Adrenal gland (tissue), 5 donors: ENCODE results near the gene PTPRN2.

Source experiments
- POLR2A ChIP-seq, 2 donors: fragments of 450-650 bp; IDR thresholded peaks; one replicate each; pipeline ENCODE4 v1.6.1; 2017; ENCODE audit warnings: antibody characterized with exemption in 2 of 2, mild to moderate bottlenecking in 2 of 2, moderate library complexity in 1 of 2
- TF ChIP-seq, protein P1 (sequence below), 6 experiments: fragments of 450-650 bp in 4 of 6; fragments of 200-600 bp in 2 of 6; sonication (generic) in 1 of 6; IDR thresholded peaks; 1 replicate in 5 of 6; 2 replicates in 1 of 6; pipeline versions ENCODE4 v1.5.1 to v1.8.0; 2016 to 2021; ENCODE audit warnings: antibody characterized with exemption in 6 of 6, mild to moderate bottlenecking in 2 of 6, moderate library complexity in 1 of 6
- donor health status: DM: no; HTN: no; CAD: no.

GRCh38 chr7:158393926-158394625 is 193.5 kb downstream of the PTPRN2 start:
- no peak for TF ChIP-seq POLR2A (IDR thresholded peaks at IDR 0.05)
- TF ChIP-seq, protein P1, sequence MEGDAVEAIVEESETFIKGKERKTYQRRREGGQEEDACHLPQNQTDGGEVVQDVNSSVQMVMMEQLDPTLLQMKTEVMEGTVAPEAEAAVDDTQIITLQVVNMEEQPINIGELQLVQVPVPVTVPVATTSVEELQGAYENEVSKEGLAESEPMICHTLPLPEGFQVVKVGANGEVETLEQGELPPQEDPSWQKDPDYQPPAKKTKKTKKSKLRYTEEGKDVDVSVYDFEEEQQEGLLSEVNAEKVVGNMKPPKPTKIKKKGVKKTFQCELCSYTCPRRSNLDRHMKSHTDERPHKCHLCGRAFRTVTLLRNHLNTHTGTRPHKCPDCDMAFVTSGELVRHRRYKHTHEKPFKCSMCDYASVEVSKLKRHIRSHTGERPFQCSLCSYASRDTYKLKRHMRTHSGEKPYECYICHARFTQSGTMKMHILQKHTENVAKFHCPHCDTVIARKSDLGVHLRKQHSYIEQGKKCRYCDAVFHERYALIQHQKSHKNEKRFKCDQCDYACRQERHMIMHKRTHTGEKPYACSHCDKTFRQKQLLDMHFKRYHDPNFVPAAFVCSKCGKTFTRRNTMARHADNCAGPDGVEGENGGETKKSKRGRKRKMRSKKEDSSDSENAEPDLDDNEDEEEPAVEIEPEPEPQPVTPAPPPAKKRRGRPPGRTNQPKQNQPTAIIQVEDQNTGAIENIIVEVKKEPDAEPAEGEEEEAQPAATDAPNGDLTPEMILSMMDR (IDR thresholded peaks at IDR 0.05): no peak
